HEK293 (cell line): ENCODE measurements around the gene C2orf78.

Experiments used
- CTCF ChIA-PET: fragments of 350-600 bp; formaldehyde crosslinking; extraction: SDS; loops from one replicate; lab custom pipeline; 2021; ENCODE audit warnings: antibody characterized with exemption; lab: Yijun Ruan, JAX
- POLR2A ChIA-PET: fragments of 300-600 bp; formaldehyde crosslinking; extraction: SDS; loops from one replicate; lab custom pipeline; 2020; ENCODE audit warnings: antibody characterized with exemption, inconsistent platforms; lab: Yijun Ruan, JAX
- H3K27ac ChIP-seq: fragments of 200-500 bp; sonication (Bioruptor generic); 2 replicates; pipeline ENCODE4 v1.5.1; 2014; ENCODE audit warnings: low read depth, low read length, control low read depth, inconsistent platforms; ENCODE audit errors: extremely low read depth
- H3K36me3 ChIP-seq, 2 experiments: fragments of 200-500 bp in 1 of 2; sonication (Bioruptor generic) in 1 of 2; 1 replicate in 1 of 2; 2 replicates in 1 of 2; pipeline ENCODE4 v1.5.1; 2014 to 2017; ENCODE audit warnings: inconsistent platforms in 2 of 2, low read length in 2 of 2; ENCODE audit not compliant: control insufficient read depth in 2 of 2, insufficient read depth in 1 of 2
- H3K4me1 ChIP-seq: fragments of 200-500 bp; sonication (Bioruptor generic); 2 replicates; pipeline ENCODE4 v1.5.1; 2014; ENCODE audit warnings: mild to moderate bottlenecking, low read length, inconsistent platforms; ENCODE audit not compliant: control insufficient read depth, insufficient read depth
- H3K4me3 ChIP-seq: 2 replicates; pipeline ENCODE4 v1.5.1; 2011; ENCODE audit warnings: low read depth, mild to moderate bottlenecking, control low read depth, low read length, moderate library complexity
- H3K9me3 ChIP-seq: fragments of 200-500 bp; sonication (Bioruptor generic); 2 replicates; pipeline ENCODE4 v1.5.1; 2014; ENCODE audit warnings: low read depth, low read length, inconsistent platforms; ENCODE audit not compliant: control insufficient read depth, insufficient read depth
- GLIS2 ChIP-seq: fragments of 450-650 bp; formaldehyde crosslinking; IDR thresholded peaks from 2 replicates; pipeline ENCODE4 v1.5.1; 2016; ENCODE audit warnings: missing biosample characterization, missing genetic modification characterization
- SCRT2 ChIP-seq: fragments of 450-650 bp; formaldehyde crosslinking; IDR thresholded peaks from 2 replicates; pipeline ENCODE4 v1.5.1; 2016; ENCODE audit warnings: missing biosample characterization, missing genetic modification characterization
- ZFP3 ChIP-seq: fragments of 450-650 bp; formaldehyde crosslinking; IDR thresholded peaks from 2 replicates; pipeline ENCODE4 v1.5.1; 2016; ENCODE audit warnings: low read depth, missing biosample characterization, missing genetic modification characterization
- ZNF112 ChIP-seq: fragments of 450-650 bp; formaldehyde crosslinking; IDR thresholded peaks from 2 replicates; pipeline ENCODE4 v1.5.0; 2017; ENCODE audit warnings: missing biosample characterization, missing genetic modification characterization
- ZNF133 ChIP-seq: fragments of 450-650 bp; formaldehyde crosslinking; IDR thresholded peaks from 2 replicates; pipeline ENCODE4 v1.5.1; 2016; ENCODE audit warnings: missing biosample characterization, missing genetic modification characterization
- ZNF174 ChIP-seq: fragments of 450-650 bp; formaldehyde crosslinking; IDR thresholded peaks from 2 replicates; pipeline ENCODE4 v1.5.0; 2017; ENCODE audit warnings: missing biosample characterization, mild to moderate bottlenecking, missing genetic modification characterization
- ZNF19 ChIP-seq: fragments of 450-650 bp; formaldehyde crosslinking; IDR thresholded peaks from 2 replicates; pipeline ENCODE4; 2016; ENCODE audit warnings: missing biosample characterization, missing genetic modification characterization, low read depth
- ZNF302 ChIP-seq: fragments of 450-650 bp; formaldehyde crosslinking; IDR thresholded peaks from 2 replicates; pipeline ENCODE4 v1.5.1; 2016; ENCODE audit warnings: missing biosample characterization, missing genetic modification characterization, low read depth
- ZNF350 ChIP-seq: fragments of 450-650 bp; formaldehyde crosslinking; IDR thresholded peaks from 2 replicates; pipeline ENCODE4 v1.5.0; 2017; ENCODE audit warnings: missing biosample characterization, mild to moderate bottlenecking, missing genetic modification characterization
- ZNF426 ChIP-seq: fragments of 450-650 bp; formaldehyde crosslinking; IDR thresholded peaks from 2 replicates; pipeline ENCODE4 v1.5.1; 2017; ENCODE audit warnings: missing biosample characterization, missing genetic modification characterization, mild to moderate bottlenecking, inconsistent platforms, moderate library complexity
- ZNF544 ChIP-seq: fragments of 450-650 bp; formaldehyde crosslinking; IDR thresholded peaks from 2 replicates; pipeline ENCODE4 v1.5.0; 2017; ENCODE audit warnings: missing biosample characterization, missing genetic modification characterization
- ZNF623 ChIP-seq: fragments of 450-650 bp; formaldehyde crosslinking; IDR thresholded peaks from 2 replicates; pipeline ENCODE4 v1.5.1; 2016; ENCODE audit warnings: missing biosample characterization, missing genetic modification characterization
- TF ChIP-seq, protein P1 (sequence below): fragments of 450-650 bp; IDR thresholded peaks from 2 replicates; pipeline ENCODE4 v1.5.1; 2018; ENCODE audit warnings: missing biosample characterization, missing genetic modification characterization
- TF ChIP-seq, protein P2 (sequence below): fragments of 450-650 bp; formaldehyde crosslinking; IDR thresholded peaks from 2 replicates; pipeline ENCODE4 v1.5.1; 2016; ENCODE audit warnings: missing biosample characterization, missing genetic modification characterization, borderline replicate concordance
- TF ChIP-seq, protein P3 (sequence below): fragments of 450-650 bp; formaldehyde crosslinking; IDR thresholded peaks from 2 replicates; pipeline ENCODE4; 2016; ENCODE audit warnings: missing biosample characterization, missing genetic modification characterization
- TF ChIP-seq, protein P4 (sequence below): fragments of 450-650 bp; formaldehyde crosslinking; IDR thresholded peaks from 2 replicates; pipeline ENCODE4 v1.5.1; 2017; ENCODE audit warnings: missing biosample characterization, mild to moderate bottlenecking, missing genetic modification characterization, moderate library complexity
- TF ChIP-seq, protein P5 (sequence below): fragments of 450-650 bp; formaldehyde crosslinking; IDR thresholded peaks from 2 replicates; pipeline ENCODE4 v1.5.1; 2016; ENCODE audit warnings: missing biosample characterization, missing genetic modification characterization
- TF ChIP-seq, protein P6 (sequence below): sonication (generic); formaldehyde crosslinking; IDR thresholded peaks from 2 replicates; pipeline ENCODE4 v1.8.1; 2022; ENCODE audit warnings: mild to moderate bottlenecking, moderate library complexity, missing genetic modification reagents
- TF ChIP-seq, protein P7 (sequence below): fragments of 450-650 bp; formaldehyde crosslinking; IDR thresholded peaks from 2 replicates; pipeline ENCODE4 v1.5.1; 2017; ENCODE audit warnings: missing biosample characterization, missing genetic modification characterization

C2orf78 gene

DNA sequence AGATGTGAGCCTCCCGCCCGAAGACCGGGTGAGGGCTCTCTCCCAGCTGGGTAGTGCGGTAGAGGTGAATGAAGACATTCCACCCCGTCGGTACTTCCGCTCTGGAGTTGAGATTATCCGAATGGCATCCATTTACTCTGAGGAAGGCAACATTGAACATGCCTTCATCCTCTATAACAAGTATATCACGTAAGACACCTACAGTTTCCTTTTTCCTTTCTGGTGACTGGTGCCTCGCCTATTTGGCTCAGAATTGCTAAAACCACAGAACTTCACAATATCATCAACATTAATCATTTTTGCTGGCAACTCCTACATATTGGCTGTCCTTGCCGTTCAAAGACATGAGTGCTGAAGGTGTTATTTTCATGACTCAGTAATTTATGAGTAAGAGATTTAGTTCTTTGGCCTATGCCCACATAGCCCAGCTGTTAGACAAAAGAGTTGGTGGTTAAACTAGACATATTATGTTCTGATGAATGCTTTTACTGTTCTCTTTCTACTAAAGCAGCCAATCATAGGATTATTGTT is 47.0 kb downstream of the C2orf78 start:
- Histone ChIP-seq H3K4me1 (0 out of 2 replicates have a peak, but pooled peaks cover 4% of the 10 kb centered on the region), H3K27ac (no peak overlapping the region), H3K9me3 (no peaks in the 10 kb centered on the region), H3K4me3 (no peak overlapping the region), H3K36me3 (peaks cover 21 to 47% of the 10 kb centered on the region in 2 experiments)
- TF ChIP-seq, protein P1, sequence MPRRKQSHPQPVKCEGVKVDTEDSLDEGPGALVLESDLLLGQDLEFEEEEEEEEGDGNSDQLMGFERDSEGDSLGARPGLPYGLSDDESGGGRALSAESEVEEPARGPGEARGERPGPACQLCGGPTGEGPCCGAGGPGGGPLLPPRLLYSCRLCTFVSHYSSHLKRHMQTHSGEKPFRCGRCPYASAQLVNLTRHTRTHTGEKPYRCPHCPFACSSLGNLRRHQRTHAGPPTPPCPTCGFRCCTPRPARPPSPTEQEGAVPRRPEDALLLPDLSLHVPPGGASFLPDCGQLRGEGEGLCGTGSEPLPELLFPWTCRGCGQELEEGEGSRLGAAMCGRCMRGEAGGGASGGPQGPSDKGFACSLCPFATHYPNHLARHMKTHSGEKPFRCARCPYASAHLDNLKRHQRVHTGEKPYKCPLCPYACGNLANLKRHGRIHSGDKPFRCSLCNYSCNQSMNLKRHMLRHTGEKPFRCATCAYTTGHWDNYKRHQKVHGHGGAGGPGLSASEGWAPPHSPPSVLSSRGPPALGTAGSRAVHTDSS (tag by site-specific recombination) = no peak
- no peak for TF ChIP-seq ZNF623 (tag by site-specific recombination)
- TF ChIP-seq, protein P2, sequence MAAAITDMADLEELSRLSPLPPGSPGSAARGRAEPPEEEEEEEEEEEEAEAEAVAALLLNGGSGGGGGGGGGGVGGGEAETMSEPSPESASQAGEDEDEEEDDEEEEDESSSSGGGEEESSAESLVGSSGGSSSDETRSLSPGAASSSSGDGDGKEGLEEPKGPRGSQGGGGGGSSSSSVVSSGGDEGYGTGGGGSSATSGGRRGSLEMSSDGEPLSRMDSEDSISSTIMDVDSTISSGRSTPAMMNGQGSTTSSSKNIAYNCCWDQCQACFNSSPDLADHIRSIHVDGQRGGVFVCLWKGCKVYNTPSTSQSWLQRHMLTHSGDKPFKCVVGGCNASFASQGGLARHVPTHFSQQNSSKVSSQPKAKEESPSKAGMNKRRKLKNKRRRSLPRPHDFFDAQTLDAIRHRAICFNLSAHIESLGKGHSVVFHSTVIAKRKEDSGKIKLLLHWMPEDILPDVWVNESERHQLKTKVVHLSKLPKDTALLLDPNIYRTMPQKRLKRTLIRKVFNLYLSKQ = no peak
- no peak for TF ChIP-seq ZNF544 (tag by site-specific recombination)
- no peak for TF ChIP-seq ZNF174 (tag by site-specific recombination)
- TF ChIP-seq, protein P3, sequence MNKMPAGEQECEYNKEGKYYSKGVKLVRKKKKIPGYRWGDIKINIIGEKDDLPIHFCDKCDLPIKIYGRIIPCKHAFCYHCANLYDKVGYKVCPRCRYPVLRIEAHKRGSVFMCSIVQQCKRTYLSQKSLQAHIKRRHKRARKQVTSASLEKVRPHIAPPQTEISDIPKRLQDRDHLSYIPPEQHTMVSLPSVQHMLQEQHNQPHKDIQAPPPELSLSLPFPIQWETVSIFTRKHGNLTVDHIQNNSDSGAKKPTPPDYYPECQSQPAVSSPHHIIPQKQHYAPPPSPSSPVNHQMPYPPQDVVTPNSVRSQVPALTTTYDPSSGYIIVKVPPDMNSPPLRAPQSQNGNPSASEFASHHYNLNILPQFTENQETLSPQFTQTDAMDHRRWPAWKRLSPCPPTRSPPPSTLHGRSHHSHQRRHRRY = no peak
- no peak for TF ChIP-seq ZNF19
- TF ChIP-seq ZNF350 (tag by site-specific recombination) = no peak
- TF ChIP-seq, protein P4, sequence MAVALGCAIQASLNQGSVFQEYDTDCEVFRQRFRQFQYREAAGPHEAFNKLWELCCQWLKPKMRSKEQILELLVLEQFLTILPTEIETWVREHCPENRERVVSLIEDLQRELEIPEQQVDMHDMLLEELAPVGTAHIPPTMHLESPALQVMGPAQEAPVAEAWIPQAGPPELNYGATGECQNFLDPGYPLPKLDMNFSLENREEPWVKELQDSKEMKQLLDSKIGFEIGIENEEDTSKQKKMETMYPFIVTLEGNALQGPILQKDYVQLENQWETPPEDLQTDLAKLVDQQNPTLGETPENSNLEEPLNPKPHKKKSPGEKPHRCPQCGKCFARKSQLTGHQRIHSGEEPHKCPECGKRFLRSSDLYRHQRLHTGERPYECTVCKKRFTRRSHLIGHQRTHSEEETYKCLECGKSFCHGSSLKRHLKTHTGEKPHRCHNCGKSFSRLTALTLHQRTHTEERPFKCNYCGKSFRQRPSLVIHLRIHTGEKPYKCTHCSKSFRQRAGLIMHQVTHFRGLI = no peak
- no peak for TF ChIP-seq GLIS2
- no peak for TF ChIP-seq SCRT2 (tag by site-specific recombination)
- TF ChIP-seq ZNF112 (tag by site-specific recombination) = no peak
- TF ChIP-seq ZNF302 (tag by site-specific recombination) = no peak
- TF ChIP-seq, protein P5, sequence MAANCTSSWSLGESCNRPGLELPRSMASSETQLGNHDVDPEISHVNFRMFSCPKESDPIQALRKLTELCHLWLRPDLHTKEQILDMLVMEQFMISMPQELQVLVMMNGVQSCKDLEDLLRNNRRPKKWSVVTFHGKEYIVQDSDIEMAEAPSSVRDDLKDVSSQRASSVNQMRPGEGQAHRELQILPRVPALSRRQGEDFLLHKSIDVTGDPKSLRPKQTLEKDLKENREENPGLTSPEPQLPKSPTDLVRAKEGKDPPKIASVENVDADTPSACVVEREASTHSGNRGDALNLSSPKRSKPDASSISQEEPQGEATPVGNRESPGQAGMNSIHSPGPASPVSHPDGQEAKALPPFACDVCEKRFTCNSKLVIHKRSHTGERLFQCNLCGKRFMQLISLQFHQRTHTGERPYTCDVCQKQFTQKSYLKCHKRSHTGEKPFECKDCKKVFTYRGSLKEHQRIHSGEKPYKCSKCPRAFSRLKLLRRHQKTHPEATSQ (tag by site-specific recombination) = no peak
- TF ChIP-seq ZNF426 (tag by site-specific recombination) = no peak
- TF ChIP-seq, protein P6, sequence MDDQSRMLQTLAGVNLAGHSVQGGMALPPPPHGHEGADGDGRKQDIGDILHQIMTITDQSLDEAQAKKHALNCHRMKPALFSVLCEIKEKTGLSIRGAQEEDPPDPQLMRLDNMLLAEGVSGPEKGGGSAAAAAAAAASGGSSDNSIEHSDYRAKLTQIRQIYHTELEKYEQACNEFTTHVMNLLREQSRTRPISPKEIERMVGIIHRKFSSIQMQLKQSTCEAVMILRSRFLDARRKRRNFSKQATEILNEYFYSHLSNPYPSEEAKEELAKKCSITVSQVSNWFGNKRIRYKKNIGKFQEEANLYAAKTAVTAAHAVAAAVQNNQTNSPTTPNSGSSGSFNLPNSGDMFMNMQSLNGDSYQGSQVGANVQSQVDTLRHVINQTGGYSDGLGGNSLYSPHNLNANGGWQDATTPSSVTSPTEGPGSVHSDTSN (CRISPR knock-in tag) = no peak
- TF ChIP-seq ZFP3 (tag by site-specific recombination) = no peak
- TF ChIP-seq ZNF133 (tag by site-specific recombination) = no peak
- TF ChIP-seq, protein P7, sequence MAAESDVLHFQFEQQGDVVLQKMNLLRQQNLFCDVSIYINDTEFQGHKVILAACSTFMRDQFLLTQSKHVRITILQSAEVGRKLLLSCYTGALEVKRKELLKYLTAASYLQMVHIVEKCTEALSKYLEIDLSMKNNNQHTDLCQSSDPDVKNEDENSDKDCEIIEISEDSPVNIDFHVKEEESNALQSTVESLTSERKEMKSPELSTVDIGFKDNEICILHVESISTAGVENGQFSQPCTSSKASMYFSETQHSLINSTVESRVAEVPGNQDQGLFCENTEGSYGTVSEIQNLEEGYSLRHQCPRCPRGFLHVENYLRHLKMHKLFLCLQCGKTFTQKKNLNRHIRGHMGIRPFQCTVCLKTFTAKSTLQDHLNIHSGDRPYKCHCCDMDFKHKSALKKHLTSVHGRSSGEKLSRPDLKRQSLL = no peak
- CTCF ChIA-PET = interaction anchor here (0.6 to 0.7 kb wide), 2 partner anchors 252 to 618 kb away, joined by 3 read pairs; no protein-coding TSS in a partner anchor
- POLR2A ChIA-PET = no interaction called here
